GM23338 (cell line): Measurements from ENCODE around the gene RGL1. TPM values are rescaled to one million over a fixed set of nuclear protein-coding genes. Genes with fewer than 3 reads are reported as not detected.

Experiments used
- ATAC-seq: fragments of 200-7000 bp; cut with Tn5 transposase; 3 replicates; pipeline ENCODE4 v1.9.1; 2020
- DNase-seq: peaks from one replicate; pipeline ENCODE4 v3.0.0-alpha.2; 2015; ENCODE audit warnings: low spot score
- H2AFZ ChIP-seq: fragments of 200-600 bp; sonication (generic); 2 replicates; pipeline ENCODE4 v1.8.0; 2016; ENCODE audit warnings: antibody characterized with exemption, mild to moderate bottlenecking, moderate library complexity
- H3F3A ChIP-seq: fragments of 200-600 bp; sonication (generic); replicated peaks from 2 replicates; pipeline ENCODE4 v1.8.0; 2017; ENCODE audit warnings: antibody characterized with exemption, mixed run types, low read depth
- H3K27ac ChIP-seq: fragments of 200-600 bp; sonication (generic); 2 replicates; pipeline ENCODE4 v1.6.1; 2016; ENCODE audit warnings: low read depth
- H3K27me3 ChIP-seq: fragments of 200-600 bp; sonication (generic); 2 replicates; pipeline ENCODE4 v1.8.0; 2016; ENCODE audit warnings: mild to moderate bottlenecking, mixed run types, moderate library complexity; ENCODE audit not compliant: insufficient read depth
- H3K36me3 ChIP-seq: fragments of 200-600 bp; sonication (generic); 2 replicates; pipeline ENCODE4 v1.8.0; 2016; ENCODE audit warnings: mild to moderate bottlenecking; ENCODE audit not compliant: insufficient read depth
- H3K4me1 ChIP-seq: fragments of 200-600 bp; sonication (generic); 2 replicates; pipeline ENCODE4 v1.8.0; 2016; ENCODE audit warnings: mild to moderate bottlenecking, moderate library complexity; ENCODE audit not compliant: insufficient read depth
- H3K4me2 ChIP-seq: fragments of 200-600 bp; sonication (generic); 2 replicates; pipeline ENCODE4 v1.7.1; 2017; ENCODE audit warnings: mixed run types
- H3K4me3 ChIP-seq: fragments of 200-600 bp; sonication (generic); 2 replicates; pipeline ENCODE4 v1.6.1; 2016; ENCODE audit warnings: mixed run types
- H3K79me2 ChIP-seq: fragments of 200-600 bp; sonication (generic); replicated peaks from 2 replicates; pipeline ENCODE4 v1.8.0; 2017; ENCODE audit warnings: mild to moderate bottlenecking; ENCODE audit not compliant: insufficient read depth
- H3K9me2 ChIP-seq: fragments of 200-600 bp; sonication (generic); 2 replicates; pipeline ENCODE4 v1.8.0; 2017; ENCODE audit not compliant: insufficient read depth
- H4K20me1 ChIP-seq: fragments of 200-600 bp; sonication (generic); replicated peaks from 2 replicates; pipeline ENCODE4 v1.8.0; 2017; ENCODE audit warnings: mild to moderate bottlenecking; ENCODE audit not compliant: insufficient read depth
- H3K27ac Mint-ChIP-seq: 2 replicates; pipeline ENCODE4 v1.8.0; 2020; ENCODE audit warnings: inconsistent platforms, mild to moderate bottlenecking, moderate library complexity, mixed read lengths
- H3K27me3 Mint-ChIP-seq: 3 replicates; pipeline ENCODE4 v1.8.0; 2022; ENCODE audit warnings: low read depth, mild to moderate bottlenecking, moderate library complexity, mixed read lengths, inconsistent platforms; ENCODE audit not compliant: insufficient read depth, poor library complexity
- H3K36me3 Mint-ChIP-seq: 3 replicates; pipeline ENCODE4 v1.8.0; 2021; ENCODE audit warnings: low read depth, mild to moderate bottlenecking, inconsistent platforms, moderate library complexity, mixed read lengths
- H3K4me1 Mint-ChIP-seq: 3 replicates; pipeline ENCODE4 v1.8.0; 2020; ENCODE audit warnings: mild to moderate bottlenecking, inconsistent platforms, mixed read lengths
- H3K4me3 Mint-ChIP-seq: 3 replicates; pipeline ENCODE4 v1.8.0; 2021; ENCODE audit warnings: moderate library complexity, mild to moderate bottlenecking, inconsistent platforms, mixed read lengths
- H3K9me3 Mint-ChIP-seq: 3 replicates; pipeline ENCODE4 v1.8.0; 2020; ENCODE audit warnings: moderate library complexity, mild to moderate bottlenecking, inconsistent platforms, mixed read lengths
- EZH2 ChIP-seq: fragments of 200-600 bp; sonication (generic); IDR thresholded peaks from one replicate; pipeline ENCODE4 v1.8.0; 2017; ENCODE audit warnings: antibody characterized with exemption, mild to moderate bottlenecking, low read depth; ENCODE audit not compliant: unreplicated experiment
- EZH2phosphoT487 ChIP-seq: fragments of 200-600 bp; sonication (generic); IDR thresholded peaks from one replicate; pipeline ENCODE4 v1.8.1; 2018; ENCODE audit warnings: antibody characterized with exemption; ENCODE audit not compliant: unreplicated experiment
- NANOG ChIP-seq: IDR thresholded peaks from 2 replicates; pipeline ENCODE4 v1.6.1; 2016; ENCODE audit warnings: antibody characterized with exemption, borderline replicate concordance
- POLR2AphosphoS5 ChIP-seq: IDR thresholded peaks from 2 replicates; pipeline ENCODE4 v1.6.1; 2016; ENCODE audit warnings: antibody characterized with exemption, low read depth
- STAT1 ChIP-seq: IDR thresholded peaks from one replicate; pipeline ENCODE4 v1.6.1; 2016; ENCODE audit warnings: antibody characterized with exemption; ENCODE audit not compliant: unreplicated experiment
- ZNF114 ChIP-seq: fragments of 250-450 bp; sonication (Bioruptor Pico); IDR thresholded peaks from 2 replicates; pipeline ENCODE4 v1.5.0; 2020; ENCODE audit warnings: mild to moderate bottlenecking, moderate library complexity
- polyA plus RNA-seq: library from polyadenylated mRNA; unstranded; fragments of >200 nt; fragmentation: Nextera tagmentation; extraction: Ambion mirVana; gene quantifications from 2 replicates; pipeline ENCODE4 v1.2.1, GENCODE V29; 2016
- total RNA-seq: library from RNA; depleted of rRNA; stranded (reverse); fragments of >200 nt; shearing (Covaris generic); gene quantifications from 2 replicates; pipeline ENCODE4 v1.2.3, GENCODE V29; 2014
- TF ChIP-seq, protein P1 (sequence below): IDR thresholded peaks from one replicate; pipeline ENCODE4 v1.6.1; 2018; ENCODE audit warnings: antibody characterized with exemption; ENCODE audit not compliant: unreplicated experiment
- TF ChIP-seq, protein P2 (sequence below): IDR thresholded peaks from 2 replicates; pipeline ENCODE4 v1.6.1; 2016; ENCODE audit warnings: antibody characterized with exemption
- TF ChIP-seq, protein P3 (sequence below): fragments of 250-450 bp; sonication (Bioruptor Pico); IDR thresholded peaks from 2 replicates; pipeline ENCODE4 v1.5.0; 2020; ENCODE audit warnings: mild to moderate bottlenecking, moderate library complexity

RGL1 gene
- total and polyA plus RNA-seq, 2 experiments from 2014 or later = 0.91 to 2.6 TPM

- no peaks in the 10 kb centered on the region for H3K36me3 Mint-ChIP-seq
- no peaks in the 10 kb centered on the region for H3K4me1 ChIP-seq
- no peak for TF ChIP-seq NANOG
- no peak for TF ChIP-seq STAT1
- TF ChIP-seq, protein P1, sequence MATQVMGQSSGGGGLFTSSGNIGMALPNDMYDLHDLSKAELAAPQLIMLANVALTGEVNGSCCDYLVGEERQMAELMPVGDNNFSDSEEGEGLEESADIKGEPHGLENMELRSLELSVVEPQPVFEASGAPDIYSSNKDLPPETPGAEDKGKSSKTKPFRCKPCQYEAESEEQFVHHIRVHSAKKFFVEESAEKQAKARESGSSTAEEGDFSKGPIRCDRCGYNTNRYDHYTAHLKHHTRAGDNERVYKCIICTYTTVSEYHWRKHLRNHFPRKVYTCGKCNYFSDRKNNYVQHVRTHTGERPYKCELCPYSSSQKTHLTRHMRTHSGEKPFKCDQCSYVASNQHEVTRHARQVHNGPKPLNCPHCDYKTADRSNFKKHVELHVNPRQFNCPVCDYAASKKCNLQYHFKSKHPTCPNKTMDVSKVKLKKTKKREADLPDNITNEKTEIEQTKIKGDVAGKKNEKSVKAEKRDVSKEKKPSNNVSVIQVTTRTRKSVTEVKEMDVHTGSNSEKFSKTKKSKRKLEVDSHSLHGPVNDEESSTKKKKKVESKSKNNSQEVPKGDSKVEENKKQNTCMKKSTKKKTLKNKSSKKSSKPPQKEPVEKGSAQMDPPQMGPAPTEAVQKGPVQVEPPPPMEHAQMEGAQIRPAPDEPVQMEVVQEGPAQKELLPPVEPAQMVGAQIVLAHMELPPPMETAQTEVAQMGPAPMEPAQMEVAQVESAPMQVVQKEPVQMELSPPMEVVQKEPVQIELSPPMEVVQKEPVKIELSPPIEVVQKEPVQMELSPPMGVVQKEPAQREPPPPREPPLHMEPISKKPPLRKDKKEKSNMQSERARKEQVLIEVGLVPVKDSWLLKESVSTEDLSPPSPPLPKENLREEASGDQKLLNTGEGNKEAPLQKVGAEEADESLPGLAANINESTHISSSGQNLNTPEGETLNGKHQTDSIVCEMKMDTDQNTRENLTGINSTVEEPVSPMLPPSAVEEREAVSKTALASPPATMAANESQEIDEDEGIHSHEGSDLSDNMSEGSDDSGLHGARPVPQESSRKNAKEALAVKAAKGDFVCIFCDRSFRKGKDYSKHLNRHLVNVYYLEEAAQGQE = no peak
- TF ChIP-seq, protein P2, sequence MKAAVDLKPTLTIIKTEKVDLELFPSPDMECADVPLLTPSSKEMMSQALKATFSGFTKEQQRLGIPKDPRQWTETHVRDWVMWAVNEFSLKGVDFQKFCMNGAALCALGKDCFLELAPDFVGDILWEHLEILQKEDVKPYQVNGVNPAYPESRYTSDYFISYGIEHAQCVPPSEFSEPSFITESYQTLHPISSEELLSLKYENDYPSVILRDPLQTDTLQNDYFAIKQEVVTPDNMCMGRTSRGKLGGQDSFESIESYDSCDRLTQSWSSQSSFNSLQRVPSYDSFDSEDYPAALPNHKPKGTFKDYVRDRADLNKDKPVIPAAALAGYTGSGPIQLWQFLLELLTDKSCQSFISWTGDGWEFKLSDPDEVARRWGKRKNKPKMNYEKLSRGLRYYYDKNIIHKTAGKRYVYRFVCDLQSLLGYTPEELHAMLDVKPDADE = no peak
- TF ChIP-seq POLR2AphosphoS5 = no peak
- no peak for TF ChIP-seq EZH2
- no peak for TF ChIP-seq EZH2phosphoT487
- H3F3A ChIP-seq = no peaks in the 10 kb centered on the region
- H3K4me3 Mint-ChIP-seq = no peak overlapping the region
- H3K27ac Mint-ChIP-seq = no peak overlapping the region; the same call in 1 of the 2 replicates
- no peak for ATAC-seq
- no peaks in the 10 kb centered on the region for H3K27me3 ChIP-seq
- no peak overlapping the region for H2AFZ ChIP-seq
- H3K4me1 Mint-ChIP-seq = peaks cover 4% of the 10 kb centered on the region
- H3K4me2 ChIP-seq = no peak overlapping the region
- H3K27ac ChIP-seq = no peak overlapping the region
- H4K20me1 ChIP-seq = no peaks in the 10 kb centered on the region
- peaks cover 4% of the 10 kb centered on the region for H3K27me3 Mint-ChIP-seq
- no peak for DNase-seq
- no peak overlapping the region for H3K4me3 ChIP-seq
- H3K9me3 Mint-ChIP-seq = no peaks in the 10 kb centered on the region
- no peaks in the 10 kb centered on the region for H3K79me2 ChIP-seq
- no peaks in the 10 kb centered on the region for H3K9me2 ChIP-seq
- H3K36me3 ChIP-seq = no peaks in the 10 kb centered on the region
These were observed 107.5 kb downstream of the RGL1 start for GRCh38 chr1:183912265-183912886.

DNA sequence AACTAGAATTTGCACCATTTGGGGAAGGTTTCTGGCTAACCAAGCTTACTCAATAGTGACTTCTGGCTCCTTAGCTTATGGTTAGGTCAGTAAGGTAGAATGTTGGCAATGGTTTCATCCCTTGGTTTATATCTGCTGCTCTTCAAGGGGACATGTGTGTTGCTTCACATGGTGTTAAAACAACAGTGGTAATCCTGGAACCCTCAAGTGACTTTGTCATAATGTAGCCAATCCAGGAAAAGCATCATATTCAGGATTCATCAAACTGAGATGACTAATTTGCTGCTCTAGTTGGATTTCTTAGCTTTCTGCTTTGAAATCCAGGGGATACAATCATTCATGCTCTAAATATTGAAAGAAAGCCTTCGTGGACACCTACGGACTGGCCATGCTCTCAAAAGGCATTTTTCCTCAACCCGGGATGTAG, 108.7 kb downstream of the RGL1 start:
- Histone ChIP-seq H4K20me1 (no peaks in the 10 kb centered on the region), H3K27me3 (no peaks in the 10 kb centered on the region), H3K36me3 (no peaks in the 10 kb centered on the region), H3K79me2 (no peaks in the 10 kb centered on the region), H3K4me1 (no peaks in the 10 kb centered on the region), H3K4me3 (no peak overlapping the region), H2AFZ (no peak overlapping the region), H3K27ac (no peak overlapping the region), H3K4me2 (no peak overlapping the region), H3K9me2 (no peaks in the 10 kb centered on the region), H3F3A (no peaks in the 10 kb centered on the region)
- ATAC-seq = no peak
- H3K4me3 Mint-ChIP-seq = no peak overlapping the region
- H3K9me3 Mint-ChIP-seq = no peaks in the 10 kb centered on the region
- no peaks in the 10 kb centered on the region for H3K36me3 Mint-ChIP-seq
- H3K27me3 Mint-ChIP-seq = peaks cover 4% of the 10 kb centered on the region
- H3K4me1 Mint-ChIP-seq = peaks cover 4% of the 10 kb centered on the region
- no peak overlapping the region for H3K27ac Mint-ChIP-seq
- DNase-seq = no peak
- TF ChIP-seq POLR2AphosphoS5 = no peak
- TF ChIP-seq, protein P3, sequence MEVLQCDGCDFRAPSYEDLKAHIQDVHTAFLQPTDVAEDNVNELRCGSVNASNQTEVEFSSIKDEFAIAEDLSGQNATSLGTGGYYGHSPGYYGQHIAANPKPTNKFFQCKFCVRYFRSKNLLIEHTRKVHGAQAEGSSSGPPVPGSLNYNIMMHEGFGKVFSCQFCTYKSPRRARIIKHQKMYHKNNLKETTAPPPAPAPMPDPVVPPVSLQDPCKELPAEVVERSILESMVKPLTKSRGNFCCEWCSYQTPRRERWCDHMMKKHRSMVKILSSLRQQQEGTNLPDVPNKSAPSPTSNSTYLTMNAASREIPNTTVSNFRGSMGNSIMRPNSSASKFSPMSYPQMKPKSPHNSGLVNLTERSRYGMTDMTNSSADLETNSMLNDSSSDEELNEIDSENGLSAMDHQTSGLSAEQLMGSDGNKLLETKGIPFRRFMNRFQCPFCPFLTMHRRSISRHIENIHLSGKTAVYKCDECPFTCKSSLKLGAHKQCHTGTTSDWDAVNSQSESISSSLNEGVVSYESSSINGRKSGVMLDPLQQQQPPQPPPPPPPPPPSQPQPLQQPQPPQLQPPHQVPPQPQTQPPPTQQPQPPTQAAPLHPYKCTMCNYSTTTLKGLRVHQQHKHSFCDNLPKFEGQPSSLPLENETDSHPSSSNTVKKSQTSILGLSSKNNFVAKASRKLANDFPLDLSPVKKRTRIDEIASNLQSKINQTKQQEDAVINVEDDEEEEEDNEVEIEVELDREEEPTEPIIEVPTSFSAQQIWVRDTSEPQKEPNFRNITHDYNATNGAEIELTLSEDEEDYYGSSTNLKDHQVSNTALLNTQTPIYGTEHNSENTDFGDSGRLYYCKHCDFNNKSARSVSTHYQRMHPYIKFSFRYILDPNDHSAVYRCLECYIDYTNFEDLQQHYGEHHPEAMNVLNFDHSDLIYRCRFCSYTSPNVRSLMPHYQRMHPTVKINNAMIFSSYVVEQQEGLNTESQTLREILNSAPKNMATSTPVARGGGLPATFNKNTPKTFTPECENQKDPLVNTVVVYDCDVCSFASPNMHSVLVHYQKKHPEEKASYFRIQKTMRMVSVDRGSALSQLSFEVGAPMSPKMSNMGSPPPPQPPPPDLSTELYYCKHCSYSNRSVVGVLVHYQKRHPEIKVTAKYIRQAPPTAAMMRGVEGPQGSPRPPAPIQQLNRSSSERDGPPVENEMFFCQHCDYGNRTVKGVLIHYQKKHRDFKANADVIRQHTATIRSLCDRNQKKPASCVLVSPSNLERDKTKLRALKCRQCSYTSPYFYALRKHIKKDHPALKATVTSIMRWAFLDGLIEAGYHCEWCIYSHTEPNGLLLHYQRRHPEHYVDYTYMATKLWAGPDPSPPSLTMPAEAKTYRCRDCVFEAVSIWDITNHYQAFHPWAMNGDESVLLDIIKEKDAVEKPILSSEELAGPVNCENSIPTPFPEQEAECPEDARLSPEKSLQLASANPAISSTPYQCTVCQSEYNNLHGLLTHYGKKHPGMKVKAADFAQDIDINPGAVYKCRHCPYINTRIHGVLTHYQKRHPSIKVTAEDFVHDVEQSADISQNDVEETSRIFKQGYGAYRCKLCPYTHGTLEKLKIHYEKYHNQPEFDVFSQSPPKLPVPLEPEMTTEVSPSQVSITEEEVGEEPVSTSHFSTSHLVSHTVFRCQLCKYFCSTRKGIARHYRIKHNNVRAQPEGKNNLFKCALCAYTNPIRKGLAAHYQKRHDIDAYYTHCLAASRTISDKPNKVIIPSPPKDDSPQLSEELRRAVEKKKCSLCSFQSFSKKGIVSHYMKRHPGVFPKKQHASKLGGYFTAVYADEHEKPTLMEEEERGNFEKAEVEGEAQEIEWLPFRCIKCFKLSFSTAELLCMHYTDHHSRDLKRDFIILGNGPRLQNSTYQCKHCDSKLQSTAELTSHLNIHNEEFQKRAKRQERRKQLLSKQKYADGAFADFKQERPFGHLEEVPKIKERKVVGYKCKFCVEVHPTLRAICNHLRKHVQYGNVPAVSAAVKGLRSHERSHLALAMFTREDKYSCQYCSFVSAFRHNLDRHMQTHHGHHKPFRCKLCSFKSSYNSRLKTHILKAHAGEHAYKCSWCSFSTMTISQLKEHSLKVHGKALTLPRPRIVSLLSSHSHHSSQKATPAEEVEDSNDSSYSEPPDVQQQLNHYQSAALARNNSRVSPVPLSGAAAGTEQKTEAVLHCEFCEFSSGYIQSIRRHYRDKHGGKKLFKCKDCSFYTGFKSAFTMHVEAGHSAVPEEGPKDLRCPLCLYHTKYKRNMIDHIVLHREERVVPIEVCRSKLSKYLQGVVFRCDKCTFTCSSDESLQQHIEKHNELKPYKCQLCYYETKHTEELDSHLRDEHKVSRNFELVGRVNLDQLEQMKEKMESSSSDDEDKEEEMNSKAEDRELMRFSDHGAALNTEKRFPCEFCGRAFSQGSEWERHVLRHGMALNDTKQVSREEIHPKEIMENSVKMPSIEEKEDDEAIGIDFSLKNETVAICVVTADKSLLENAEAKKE (CRISPR knock-in tag) = no peak
- no peak for TF ChIP-seq ZNF114
- no peak for TF ChIP-seq EZH2phosphoT487
